MM.1S (cell line): ENCODE data around the gene OLFML1.

Source experiments
- DNase-seq: peaks from one replicate; pipeline ENCODE4 v3.0.0-alpha.2; 2015
- H2AFZ ChIP-seq: fragments of 300-600 bp; sonication (generic); 2 replicates; pipeline ENCODE4 v1.6.0; 2016; ENCODE audit warnings: antibody characterized with exemption, low read length
- H3F3A ChIP-seq: fragments of 300-600 bp; sonication (generic); 2 replicates; pipeline ENCODE4 v1.6.1; 2016; ENCODE audit warnings: mild to moderate bottlenecking, antibody characterized with exemption, low read length, moderate library complexity, mixed read lengths; ENCODE audit not compliant: insufficient read depth
- H3K27ac ChIP-seq: fragments of 300-600 bp; sonication (generic); 2 replicates; pipeline ENCODE4 v1.5.1; 2016; ENCODE audit warnings: mild to moderate bottlenecking, low read length
- H3K27me3 ChIP-seq: fragments of 300-600 bp; sonication (generic); replicated peaks from 2 replicates; pipeline ENCODE4 v1.6.0; 2016; ENCODE audit warnings: low read length; ENCODE audit not compliant: insufficient read depth
- H3K36me3 ChIP-seq: fragments of 300-600 bp; sonication (generic); replicated peaks from 2 replicates; pipeline ENCODE4 v1.6.1; 2016; ENCODE audit warnings: mild to moderate bottlenecking, low read length, mixed read lengths; ENCODE audit not compliant: insufficient read depth
- H3K4me1 ChIP-seq: fragments of 300-600 bp; sonication (generic); 2 replicates; pipeline ENCODE4 v1.6.1; 2016; ENCODE audit warnings: low read length, mixed read lengths
- H3K4me2 ChIP-seq: fragments of 300-600 bp; sonication (generic); 2 replicates; pipeline ENCODE4 v1.6.0; 2016; ENCODE audit warnings: low read depth, low read length
- H3K4me3 ChIP-seq: fragments of 300-600 bp; sonication (generic); 2 replicates; pipeline ENCODE4 v1.5.1; 2016; ENCODE audit warnings: low read length, mixed read lengths
- H3K79me2 ChIP-seq: fragments of 300-600 bp; sonication (generic); 2 replicates; pipeline ENCODE4 v1.6.1; 2016; ENCODE audit warnings: mixed run types, low read length, mixed read lengths
- H3K9ac ChIP-seq: fragments of 300-600 bp; sonication (generic); 2 replicates; pipeline ENCODE4 v1.6.1; 2016; ENCODE audit warnings: low read length, mixed read lengths
- H3K9me2 ChIP-seq: fragments of 300-600 bp; sonication (generic); replicated peaks from 2 replicates; pipeline ENCODE4 v1.6.1; 2016; ENCODE audit warnings: mild to moderate bottlenecking, low read length, mixed read lengths; ENCODE audit not compliant: insufficient read depth
- H3K9me3 ChIP-seq: fragments of 300-600 bp; sonication (generic); replicated peaks from 2 replicates; pipeline ENCODE4 v1.6.1; 2016; ENCODE audit warnings: mild to moderate bottlenecking, low read length, mixed read lengths; ENCODE audit not compliant: insufficient read depth
- H4K20me1 ChIP-seq: fragments of 300-600 bp; sonication (generic); 2 replicates; pipeline ENCODE4 v1.6.1; 2016; ENCODE audit warnings: mild to moderate bottlenecking, low read length, moderate library complexity, mixed read lengths; ENCODE audit not compliant: insufficient read depth
- EZH2 ChIP-seq: fragments of 300-600 bp; sonication (generic); optimal IDR thresholded peaks from 2 replicates; pipeline ENCODE3; 2017; ENCODE audit warnings: low read depth, mild to moderate bottlenecking, antibody characterized with exemption, low read length, mixed read lengths
- EZH2phosphoT487 ChIP-seq: fragments of 300-600 bp; sonication (generic); IDR thresholded peaks from 2 replicates; pipeline ENCODE4 v1.6.1; 2018; ENCODE audit warnings: antibody characterized with exemption, low read length
- TF ChIP-seq, protein P1 (sequence below): fragments of 300-600 bp; sonication (generic); IDR thresholded peaks from 2 replicates; pipeline ENCODE4 v1.5.1; 2016; ENCODE audit warnings: antibody characterized with exemption, low read length, mixed read lengths

Gene OLFML1

DNA sequence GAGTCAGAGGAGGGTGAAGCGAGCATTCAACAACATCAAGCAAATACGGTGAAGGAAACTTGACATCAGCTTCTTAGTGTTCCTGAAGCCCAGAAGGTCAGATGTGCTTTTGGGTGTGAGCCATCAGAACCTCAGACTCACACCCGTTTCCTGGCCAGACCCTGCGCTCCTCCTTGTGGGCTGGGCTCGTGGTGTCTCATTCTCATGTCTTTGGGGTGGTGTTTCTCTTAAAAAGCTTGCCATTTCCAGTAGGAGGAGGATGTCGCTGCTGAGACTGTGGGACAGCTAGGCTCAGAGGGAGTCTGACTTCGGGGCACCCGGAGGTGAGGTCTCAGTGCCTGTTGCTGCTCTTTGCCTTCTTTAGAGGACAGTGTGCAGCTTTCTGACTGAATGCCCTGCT lies 52.7 kb downstream of the OLFML1 start:
- H3K9me3 ChIP-seq = no peaks in the 10 kb centered on the region
- H3K27me3 ChIP-seq = no peaks in the 10 kb centered on the region
- no peaks in the 10 kb centered on the region for H3K9me2 ChIP-seq
- no peaks in the 10 kb centered on the region for H4K20me1 ChIP-seq
- H3K9ac ChIP-seq = no peak overlapping the region
- no peak overlapping the region for H2AFZ ChIP-seq
- DNase-seq = no peak
- 0 out of 2 replicates have a peak, but pooled peaks cover 4% of the 10 kb centered on the region for H3K79me2 ChIP-seq
- peaks cover 23% of the 10 kb centered on the region for H3K4me1 ChIP-seq
- TF ChIP-seq, protein P1, sequence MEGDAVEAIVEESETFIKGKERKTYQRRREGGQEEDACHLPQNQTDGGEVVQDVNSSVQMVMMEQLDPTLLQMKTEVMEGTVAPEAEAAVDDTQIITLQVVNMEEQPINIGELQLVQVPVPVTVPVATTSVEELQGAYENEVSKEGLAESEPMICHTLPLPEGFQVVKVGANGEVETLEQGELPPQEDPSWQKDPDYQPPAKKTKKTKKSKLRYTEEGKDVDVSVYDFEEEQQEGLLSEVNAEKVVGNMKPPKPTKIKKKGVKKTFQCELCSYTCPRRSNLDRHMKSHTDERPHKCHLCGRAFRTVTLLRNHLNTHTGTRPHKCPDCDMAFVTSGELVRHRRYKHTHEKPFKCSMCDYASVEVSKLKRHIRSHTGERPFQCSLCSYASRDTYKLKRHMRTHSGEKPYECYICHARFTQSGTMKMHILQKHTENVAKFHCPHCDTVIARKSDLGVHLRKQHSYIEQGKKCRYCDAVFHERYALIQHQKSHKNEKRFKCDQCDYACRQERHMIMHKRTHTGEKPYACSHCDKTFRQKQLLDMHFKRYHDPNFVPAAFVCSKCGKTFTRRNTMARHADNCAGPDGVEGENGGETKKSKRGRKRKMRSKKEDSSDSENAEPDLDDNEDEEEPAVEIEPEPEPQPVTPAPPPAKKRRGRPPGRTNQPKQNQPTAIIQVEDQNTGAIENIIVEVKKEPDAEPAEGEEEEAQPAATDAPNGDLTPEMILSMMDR = no peak
- TF ChIP-seq EZH2 = no peak
- TF ChIP-seq EZH2phosphoT487 = no peak
- H3K27ac ChIP-seq = no peak overlapping the region
- H3K36me3 ChIP-seq = no peaks in the 10 kb centered on the region
- H3K4me2 ChIP-seq = no peak overlapping the region
- no peak overlapping the region for H3K4me3 ChIP-seq
- H3F3A ChIP-seq = peaks cover 11% of the 10 kb centered on the region

DNA sequence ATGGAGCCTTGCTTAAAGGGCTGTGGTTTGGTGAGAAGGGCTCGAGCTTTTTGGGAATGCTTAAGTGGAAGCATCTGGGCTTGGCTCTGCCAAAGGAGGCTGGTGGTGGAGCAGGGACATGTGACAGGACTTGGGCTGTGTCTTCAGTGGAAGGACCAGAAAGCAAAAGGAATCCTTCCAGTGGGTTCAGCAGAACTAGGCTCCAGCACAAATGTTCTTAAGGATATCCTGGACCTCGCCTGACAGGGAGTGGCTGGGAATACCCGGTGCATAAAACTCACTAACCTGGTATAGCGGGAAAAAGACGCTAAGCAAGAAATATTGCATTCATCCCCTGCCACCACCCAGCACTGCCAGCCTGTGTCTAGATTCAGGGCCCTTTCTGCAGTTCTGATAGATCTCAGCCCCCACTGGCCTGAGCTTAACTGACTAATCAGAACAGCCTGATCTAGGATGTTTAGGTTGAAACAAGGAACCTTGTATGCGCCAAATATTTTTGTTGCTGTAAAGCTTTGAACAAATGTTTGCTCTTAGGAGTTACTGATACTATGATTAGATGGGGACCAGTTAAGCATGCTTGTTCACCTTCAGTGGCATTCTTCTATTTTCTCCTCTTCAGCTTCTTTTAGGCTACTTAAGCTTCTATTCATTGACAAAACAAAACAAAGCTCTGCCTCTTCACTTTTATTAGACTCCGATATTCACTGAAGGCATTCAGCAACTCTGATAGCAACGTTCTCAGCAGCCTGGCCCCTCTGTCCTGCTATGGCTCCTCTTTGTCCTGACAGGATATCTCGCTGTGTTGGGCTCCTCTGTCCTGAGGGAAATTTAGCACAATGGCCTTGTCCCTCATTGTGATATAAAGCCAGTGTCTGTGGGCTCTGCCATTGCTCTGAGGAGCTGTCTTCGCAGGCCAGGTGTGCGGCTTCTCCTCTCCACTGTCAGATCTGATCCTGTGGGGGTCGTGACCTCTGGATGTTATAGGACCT lies 53.5 kb downstream of the OLFML1 start:
- H3K36me3 ChIP-seq = no peaks in the 10 kb centered on the region
- no peaks in the 10 kb centered on the region for H3K27me3 ChIP-seq
- H3K27ac ChIP-seq = no peak overlapping the region
- H3K9ac ChIP-seq = no peak overlapping the region
- H3K4me1 ChIP-seq = peaks cover 15% of the 10 kb centered on the region
- peaks cover 7% of the 10 kb centered on the region for H3F3A ChIP-seq
- no peak overlapping the region for H2AFZ ChIP-seq
- H4K20me1 ChIP-seq = no peaks in the 10 kb centered on the region
- no peak for DNase-seq
- 0 out of 2 replicates have a peak, but pooled peaks cover 4% of the 10 kb centered on the region for H3K79me2 ChIP-seq
- no peaks in the 10 kb centered on the region for H3K9me2 ChIP-seq
- no peak overlapping the region for H3K4me2 ChIP-seq
- H3K4me3 ChIP-seq = no peak overlapping the region
- H3K9me3 ChIP-seq = no peaks in the 10 kb centered on the region
- TF ChIP-seq EZH2 (no peak), EZH2phosphoT487 (no peak)
- TF ChIP-seq, protein P1 = no peak

DNA sequence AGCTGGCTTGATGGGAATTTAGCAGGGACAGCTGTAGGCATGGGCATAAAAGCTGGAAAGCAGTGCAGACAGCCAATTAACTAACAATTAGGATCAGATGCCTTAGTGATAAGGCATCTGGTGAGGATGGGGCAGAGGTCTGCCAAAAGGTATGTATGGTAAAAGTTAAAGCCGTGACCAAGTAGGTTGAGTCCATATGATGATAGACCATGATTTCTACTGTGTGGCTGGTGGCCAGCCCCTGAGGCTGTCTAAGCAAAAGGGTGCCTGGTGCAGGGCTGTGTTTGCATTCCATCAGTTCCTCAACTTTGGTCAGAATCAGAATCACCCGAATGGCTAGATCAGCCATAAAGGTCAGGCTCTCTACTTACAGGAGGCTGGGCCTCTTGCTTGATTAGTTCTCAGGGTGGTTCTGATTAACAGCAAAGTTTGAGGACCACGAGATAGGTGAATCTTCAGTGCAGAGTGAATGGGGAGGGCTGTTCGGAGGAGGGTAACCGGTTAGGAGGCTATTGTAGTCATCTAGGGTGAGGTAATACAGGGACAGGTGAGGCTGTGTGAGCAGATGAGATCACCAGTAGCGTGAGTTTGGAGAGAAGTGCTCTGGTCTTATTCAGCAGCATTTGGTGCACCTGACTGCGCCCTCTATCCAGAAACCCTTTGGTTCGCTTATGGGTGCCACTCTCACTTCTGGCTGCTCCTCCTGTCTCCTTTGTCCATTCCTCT lies 55.7 kb downstream of the OLFML1 start:
- H3K4me2 ChIP-seq = no peak overlapping the region
- no peak overlapping the region for H3K27ac ChIP-seq
- H4K20me1 ChIP-seq = no peaks in the 10 kb centered on the region

More for the DNA sequence above, 55.7 kb downstream of the OLFML1 start:
- Histone ChIP-seq H3K27me3 (no peaks in the 10 kb centered on the region), H2AFZ (no peak overlapping the region), H3K9ac (no peak overlapping the region), H3F3A (no peaks in the 10 kb centered on the region), H3K4me3 (no peak overlapping the region), H3K9me3 (no peaks in the 10 kb centered on the region), H3K4me1 (no peaks in the 10 kb centered on the region), H3K9me2 (no peaks in the 10 kb centered on the region), H3K36me3 (no peaks in the 10 kb centered on the region), H3K79me2 (0 out of 2 replicates have a peak, but pooled peaks cover 4% of the 10 kb centered on the region)
- no peak for TF ChIP-seq EZH2
- TF ChIP-seq EZH2phosphoT487 = no peak
- TF ChIP-seq, protein P1 = no peak
- no peak for DNase-seq
